C4-2B (cell line): ENCODE results near the gene ARHGAP26.

ENCODE experiments used
- ZFX ChIP-seq: fragments of 450-650 bp; IDR thresholded peaks from 2 replicates; pipeline ENCODE4 v1.6.1; 2017
- TF ChIP-seq, protein P1 (sequence below): fragments of 450-650 bp; conservative IDR thresholded peaks from 2 replicates; pipeline ENCODE4 v1.5.1; 2017; ENCODE audit warnings: mild to moderate bottlenecking

- TF ChIP-seq, protein P1, sequence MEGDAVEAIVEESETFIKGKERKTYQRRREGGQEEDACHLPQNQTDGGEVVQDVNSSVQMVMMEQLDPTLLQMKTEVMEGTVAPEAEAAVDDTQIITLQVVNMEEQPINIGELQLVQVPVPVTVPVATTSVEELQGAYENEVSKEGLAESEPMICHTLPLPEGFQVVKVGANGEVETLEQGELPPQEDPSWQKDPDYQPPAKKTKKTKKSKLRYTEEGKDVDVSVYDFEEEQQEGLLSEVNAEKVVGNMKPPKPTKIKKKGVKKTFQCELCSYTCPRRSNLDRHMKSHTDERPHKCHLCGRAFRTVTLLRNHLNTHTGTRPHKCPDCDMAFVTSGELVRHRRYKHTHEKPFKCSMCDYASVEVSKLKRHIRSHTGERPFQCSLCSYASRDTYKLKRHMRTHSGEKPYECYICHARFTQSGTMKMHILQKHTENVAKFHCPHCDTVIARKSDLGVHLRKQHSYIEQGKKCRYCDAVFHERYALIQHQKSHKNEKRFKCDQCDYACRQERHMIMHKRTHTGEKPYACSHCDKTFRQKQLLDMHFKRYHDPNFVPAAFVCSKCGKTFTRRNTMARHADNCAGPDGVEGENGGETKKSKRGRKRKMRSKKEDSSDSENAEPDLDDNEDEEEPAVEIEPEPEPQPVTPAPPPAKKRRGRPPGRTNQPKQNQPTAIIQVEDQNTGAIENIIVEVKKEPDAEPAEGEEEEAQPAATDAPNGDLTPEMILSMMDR, result no peak
- TF ChIP-seq ZFX, result no peak
Observed at GRCh38 chr5:142997591-142997990, 227.4 kb downstream of the ARHGAP26 start.
